ENCODE data around the gene TMEM61.
"Not testable (repeated sequence)": the region's sequence is repeated elsewhere in the genome, so short reads cannot be mapped to it uniquely, and the experiment has no call there.

The TMEM61 gene

DNA sequence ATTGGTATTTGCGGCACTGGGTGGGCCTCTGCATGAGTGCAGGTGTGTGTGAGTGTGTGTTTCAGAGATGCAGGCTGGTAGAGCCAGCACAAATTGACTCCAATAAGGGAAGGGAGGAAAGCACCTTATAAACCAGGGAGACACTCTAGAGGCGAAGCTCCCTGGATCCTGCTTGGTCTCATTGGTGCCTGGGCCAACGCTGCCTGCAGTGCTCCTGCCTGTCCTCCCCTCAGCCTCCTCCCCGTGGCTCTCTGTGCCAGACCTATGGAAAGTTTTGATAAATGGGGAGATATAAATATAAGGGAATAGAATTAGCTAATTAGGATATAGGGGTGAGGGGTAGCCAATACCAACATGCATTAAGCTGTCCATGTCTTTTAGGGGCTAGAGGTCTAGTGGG, 20.9 kb downstream of the TMEM61 start:
- DNase-seq (ENCODE audit: low spot score) = no peak

DNA sequence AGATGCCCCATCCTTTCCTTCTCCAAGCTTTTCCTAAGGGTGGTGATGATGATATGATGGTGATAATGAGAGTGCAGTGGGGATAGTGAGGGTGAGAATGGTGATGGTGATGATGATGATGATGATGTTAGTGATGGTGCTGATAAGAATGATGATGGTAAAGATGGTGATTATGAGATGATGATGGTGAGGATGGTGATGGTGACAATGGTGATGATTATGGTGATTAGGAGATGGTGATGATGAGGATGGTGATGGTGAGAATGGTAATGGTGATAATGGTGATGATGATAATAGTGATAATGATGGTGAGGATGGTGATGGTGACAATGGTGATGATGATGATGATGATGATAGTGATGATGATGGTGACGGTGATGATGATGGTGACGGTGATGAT, 22.3 kb downstream of the TMEM61 start:
- DNase-seq (ENCODE audit: low spot score) = no peak

DNA sequence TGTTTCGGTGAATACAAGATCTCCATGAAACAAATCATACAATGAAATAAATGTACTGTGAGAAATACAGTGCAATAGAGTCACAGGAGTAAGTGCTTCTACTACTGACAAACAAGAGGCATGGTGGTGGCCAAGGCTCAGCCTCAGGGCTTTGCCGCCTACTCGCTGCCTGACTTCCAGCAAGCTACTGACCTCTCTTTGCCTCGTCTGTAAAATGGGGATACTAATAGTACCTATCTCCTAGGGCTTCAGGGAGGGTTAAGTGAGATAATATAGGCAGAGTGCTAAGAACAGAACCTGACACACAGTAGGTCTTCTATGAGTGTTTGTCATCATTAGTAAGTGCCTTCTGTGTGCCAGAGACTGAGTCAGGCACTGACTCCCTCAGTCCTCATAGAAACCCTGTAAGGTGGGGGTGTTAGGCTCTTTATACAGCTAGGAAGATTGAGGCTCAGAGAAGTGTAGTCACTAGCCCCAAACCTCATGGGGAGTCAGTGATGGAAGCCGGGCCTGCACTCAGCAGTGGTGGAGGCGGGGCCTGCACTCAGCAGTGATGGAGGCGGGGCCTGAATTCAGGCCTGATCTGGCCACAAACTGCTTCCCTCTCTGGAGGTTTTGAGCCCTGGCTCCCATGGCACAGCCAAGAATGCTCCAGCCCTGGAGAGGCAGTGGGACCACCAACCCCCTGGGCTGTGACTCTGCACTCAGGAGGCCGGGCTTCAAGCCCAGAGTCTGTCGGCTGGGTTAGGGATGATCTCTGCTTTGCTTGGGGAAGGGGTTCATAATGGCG, 25.1 kb downstream of the TMEM61 start:
- no peak for DNase-seq (ENCODE audit: low spot score)

DNA sequence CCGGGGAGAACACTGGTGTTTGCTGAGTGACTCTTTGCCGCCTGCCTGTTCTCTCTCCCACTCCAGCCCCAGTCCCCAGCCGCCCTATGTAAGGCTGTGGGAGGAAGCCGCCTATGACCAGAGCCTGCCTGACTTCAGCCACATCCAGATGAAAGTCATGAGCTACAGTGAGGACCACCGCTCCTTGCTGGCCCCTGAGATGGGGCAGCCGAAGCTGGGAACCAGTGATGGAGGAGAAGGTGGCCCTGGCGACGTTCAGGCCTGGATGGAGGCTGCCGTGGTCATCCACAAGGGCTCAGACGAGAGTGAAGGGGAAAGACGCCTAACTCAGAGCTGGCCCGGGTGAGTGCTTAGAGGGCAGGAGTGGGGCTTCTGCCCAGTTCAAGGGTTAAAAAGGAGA, 26.5 kb downstream of the TMEM61 start:
- no peak for DNase-seq (ENCODE audit: low spot score)

DNA sequence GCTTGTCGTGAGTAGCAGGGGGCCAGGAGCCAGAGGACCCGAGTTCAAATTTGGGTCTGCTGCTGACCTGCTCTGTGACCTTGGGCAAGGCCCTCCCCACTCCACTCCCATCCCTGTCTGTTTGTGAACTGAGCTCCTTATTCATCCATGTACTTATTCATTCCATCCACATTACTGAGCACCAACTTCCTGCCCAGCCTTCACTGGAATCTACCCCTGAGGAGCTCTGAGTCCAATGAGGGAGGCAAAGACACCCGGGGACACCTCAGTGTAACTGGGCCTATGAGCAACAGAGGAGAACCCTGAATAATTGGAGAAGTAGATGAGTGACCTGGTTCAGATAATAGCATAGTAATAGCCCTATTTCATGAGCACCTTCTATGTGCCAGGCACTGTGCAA, 27.2 kb downstream of the TMEM61 start:
- no peak for DNase-seq (ENCODE audit: low spot score)

DNA sequence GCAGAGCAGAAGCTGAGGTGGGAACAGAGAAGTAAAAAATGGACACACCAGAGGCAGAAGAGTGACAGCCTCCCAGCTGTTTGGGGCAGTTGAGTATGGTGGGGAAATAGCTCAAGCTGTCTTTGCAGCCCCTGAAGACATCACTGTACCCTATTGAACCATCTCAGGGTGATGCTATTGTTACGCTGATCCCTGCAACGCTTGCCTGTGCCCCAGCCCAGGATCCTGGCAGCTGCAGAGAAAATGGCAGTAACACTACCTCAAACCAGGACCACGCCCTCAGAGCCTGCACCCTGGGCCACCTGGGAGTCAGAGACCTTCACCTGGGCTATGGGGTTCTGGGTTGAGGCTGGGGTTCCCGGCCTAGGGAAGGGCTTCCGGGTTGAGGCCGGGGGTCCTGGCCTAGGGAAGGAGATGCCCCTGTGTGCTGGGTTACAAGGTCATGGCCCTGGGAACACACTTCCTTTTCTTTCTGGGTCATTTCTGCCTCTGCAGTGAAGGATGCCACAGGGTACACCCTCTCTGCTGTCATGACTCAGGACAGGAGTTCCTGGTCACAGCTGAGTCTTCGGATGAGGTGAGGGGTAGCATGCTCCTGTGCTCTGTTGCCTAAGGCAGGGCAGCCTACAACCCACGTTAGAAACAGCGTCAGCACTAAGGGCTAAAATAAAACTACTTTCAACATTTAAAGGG, 29.9 kb downstream of the TMEM61 start:
- DNase-seq (ENCODE audit: low spot score) = no peak

DNA sequence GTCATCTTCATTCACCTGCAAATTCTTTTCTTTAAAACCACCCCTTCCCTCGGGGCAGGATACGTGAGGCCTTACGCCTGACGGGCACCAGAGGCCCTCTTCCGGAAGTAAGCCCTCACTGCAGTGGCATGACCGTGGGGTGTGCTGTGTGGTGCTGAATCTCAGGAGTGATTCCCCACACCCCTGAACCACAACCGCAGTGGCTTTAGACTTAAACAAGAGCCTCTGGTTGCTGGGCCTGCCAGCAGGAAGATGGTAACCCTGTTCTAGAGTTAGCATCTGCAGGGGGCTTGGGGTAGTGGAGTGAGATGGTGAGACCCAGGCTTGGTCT, 30.4 kb downstream of the TMEM61 start:
- DNase-seq (ENCODE audit: low spot score) = no peak

DNA sequence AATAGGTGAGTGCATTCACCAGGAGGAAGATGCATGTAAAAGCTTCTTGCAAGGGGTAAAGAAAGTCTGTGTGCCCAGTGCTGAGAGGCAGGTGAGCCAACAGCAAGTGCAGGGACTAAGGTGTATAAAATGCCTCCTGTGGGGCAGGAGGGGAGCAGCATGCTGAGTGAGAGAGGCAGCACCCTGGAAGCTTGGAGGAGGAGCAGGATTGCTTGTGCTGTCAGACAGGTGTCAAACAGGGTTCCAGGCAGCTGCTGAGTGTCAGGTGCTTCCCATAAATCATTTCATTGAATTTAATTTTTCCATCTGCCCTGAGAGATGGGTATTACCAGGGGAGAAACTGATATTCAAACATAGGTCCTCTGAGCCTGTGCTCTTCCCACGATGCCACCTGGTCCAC, 32.2 kb downstream of the TMEM61 start:
- no peak for DNase-seq (ENCODE audit: low spot score)

DNA sequence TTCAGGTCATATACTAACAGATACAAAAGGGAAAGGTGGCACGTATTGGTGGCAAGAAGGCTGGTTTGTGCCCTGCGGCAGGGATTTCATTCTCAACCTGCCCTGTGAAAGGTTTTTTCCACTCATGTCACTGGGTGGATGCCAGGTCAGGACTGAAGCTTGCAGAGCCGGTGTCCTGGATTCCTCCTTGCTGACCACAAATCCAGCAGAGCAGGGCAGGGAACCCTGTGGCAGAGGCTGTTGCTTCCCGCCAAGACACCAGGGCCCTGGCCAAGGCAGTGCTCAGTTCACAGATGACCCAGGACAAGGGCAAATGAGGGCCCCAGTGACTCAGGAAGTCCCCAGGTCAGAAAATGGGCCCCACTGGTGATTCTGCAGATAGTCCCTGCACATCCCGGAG, 34.7 kb downstream of the TMEM61 start:
- no peak for DNase-seq (ENCODE audit: low spot score)

DNA sequence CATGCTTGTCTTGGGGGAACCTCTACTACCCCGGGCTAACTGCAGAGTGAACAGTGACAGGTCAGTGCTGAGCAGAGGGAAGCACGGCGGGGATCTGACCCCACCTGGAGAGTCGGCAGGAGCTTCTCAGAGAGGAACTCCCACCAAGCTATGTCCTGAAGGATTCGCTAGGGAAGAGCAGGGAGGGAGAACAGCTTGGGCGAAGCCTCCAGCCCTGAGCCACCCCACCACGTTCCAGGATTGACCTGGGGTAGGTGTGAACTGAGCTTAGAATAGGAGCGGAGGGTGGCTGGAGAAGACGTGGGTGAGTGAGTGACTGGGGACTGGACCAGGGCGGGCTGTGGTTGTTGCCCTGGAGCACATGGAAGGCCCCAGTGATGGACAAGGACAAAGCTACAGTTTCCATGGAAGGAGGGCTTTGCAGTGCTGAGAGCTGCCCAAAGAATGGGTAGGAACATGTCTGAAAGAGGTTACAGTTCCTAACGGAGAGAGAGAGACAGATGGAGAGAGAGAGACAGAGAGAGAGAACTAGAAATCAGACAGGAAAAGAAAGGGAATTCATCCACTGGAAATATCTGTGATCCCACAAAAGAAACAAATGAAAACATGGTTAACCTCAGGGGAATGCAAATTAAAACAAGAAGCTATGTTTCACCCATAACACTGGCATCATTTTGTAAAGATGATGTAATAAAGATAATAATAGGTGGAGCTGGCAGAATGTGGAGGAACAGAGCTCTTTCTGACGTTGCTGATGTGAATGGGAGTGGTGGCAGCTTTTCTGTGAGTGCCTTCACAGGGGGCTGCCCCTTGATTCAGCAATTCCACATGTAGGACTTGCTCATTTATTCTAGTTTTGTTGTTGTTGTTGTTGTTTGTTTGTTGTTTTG, 35.5 kb downstream of the TMEM61 start:
- no peak for DNase-seq (ENCODE audit: low spot score)

DNA sequence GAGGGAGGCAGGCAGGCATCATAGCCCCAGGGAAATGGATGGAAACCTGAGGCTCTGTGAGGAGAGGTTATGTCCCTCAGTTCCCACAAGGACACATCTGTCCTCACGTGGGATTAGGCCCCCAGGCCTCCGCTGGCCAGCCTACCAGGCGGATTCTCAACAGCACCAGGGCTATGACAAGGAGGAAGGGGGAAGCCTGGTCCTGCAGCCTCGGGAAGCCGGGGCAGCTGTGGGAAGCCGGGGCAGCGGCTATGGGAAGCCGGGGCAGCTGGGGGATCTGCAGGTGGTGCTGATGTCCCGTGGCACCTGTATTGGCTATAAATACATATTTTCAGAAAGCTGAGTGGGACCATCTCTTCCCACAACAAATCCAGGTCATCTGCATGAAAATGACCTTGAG, 38.0 kb downstream of the TMEM61 start:
- no peak for DNase-seq (ENCODE audit: low spot score)

DNA sequence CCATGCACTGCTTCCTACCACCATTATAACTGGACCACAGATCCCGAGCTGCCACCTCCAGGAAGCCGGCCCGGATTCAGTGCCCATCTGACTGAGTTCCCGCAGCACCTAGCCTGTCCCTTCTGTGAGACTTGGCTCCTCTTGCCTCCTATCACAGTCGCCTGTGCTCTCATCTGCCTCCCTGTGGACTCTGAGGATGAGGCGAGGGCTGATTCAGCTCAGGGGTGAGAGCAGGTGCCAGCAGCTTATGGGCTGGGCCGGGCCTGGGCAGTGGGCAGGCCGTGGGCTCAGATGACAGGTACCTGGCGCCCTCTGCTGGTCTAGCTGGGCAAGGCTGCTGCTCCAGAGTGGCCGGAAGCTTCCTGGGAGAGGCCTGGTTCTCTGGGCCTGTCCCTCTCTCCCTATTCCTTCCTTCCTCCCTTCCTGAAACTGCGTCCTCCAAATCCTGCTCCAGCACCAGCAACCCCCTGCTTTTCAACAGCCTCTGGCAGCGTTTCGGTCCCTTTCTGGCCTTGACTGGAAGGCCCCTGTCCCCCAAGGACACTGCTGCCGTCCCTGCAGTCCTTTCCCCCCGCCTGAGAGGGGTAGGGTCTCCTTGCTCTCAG, 41.6 kb downstream of the TMEM61 start:
- peak; percentile 76 for DNase-seq (ENCODE audit: low spot score)

DNA sequence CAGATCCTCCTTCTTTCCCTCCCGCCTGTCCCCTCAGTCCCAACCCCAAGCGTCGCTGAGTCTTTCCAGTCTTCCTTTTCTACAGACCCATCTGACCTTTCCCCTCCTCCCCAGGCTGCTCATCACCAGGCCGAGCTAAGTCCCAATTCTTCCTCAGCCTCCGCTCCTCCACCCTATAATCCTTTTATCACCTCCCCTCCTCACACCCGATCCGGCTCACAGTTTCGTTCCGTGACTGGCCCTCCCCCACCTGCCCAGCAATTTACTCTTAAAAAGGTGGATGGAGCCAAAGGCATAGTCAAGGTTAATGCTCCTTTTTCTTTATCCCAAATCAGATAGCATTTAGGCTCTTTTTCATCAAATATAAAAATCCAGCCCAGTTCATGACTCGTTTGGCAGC, 43.7 kb downstream of the TMEM61 start:
- DNase-seq (ENCODE audit: low spot score) = not testable (repeated sequence)

DNA sequence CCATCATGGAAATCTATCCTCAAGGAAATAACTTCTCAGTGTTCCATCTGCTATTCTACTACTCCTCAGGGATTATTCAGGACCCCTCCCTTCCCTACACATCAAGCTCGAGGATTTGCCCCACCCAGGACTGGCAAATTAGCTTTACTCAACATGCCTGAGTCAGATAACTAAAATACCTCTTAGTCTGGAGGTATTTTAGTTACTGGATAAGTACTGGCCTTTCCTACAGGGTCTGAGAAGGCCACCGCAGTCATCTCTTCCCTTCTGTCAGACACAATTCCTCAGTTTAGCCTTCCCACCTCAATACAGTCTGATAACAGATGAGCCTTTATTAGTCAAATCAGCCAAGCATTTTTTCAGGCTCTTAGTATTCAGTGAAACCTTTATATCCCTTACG, 46.3 kb downstream of the TMEM61 start:
- not testable (repeated sequence) for DNase-seq (ENCODE audit: low spot score)

DNA sequence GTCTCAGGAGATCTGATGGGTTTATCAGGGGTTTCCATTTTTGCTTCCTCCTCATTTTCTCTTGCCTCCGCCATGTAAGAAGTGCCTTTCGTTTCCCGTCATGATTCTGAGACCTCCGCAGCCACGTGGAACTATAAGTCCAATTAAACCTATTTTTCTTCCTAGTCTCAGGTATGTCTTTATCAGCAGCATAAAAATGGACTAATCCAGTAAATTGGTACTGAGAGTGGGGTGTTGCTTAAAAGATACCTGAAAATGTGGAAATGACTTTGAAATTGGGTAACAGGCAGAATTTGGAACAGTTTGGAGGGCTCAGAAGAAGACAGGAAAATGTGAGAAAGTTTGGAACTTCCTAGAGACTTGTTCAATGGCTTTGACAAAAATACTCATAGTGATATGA, 50.7 kb downstream of the TMEM61 start:
- DNase-seq (ENCODE audit: low spot score) = not testable (repeated sequence)

DNA sequence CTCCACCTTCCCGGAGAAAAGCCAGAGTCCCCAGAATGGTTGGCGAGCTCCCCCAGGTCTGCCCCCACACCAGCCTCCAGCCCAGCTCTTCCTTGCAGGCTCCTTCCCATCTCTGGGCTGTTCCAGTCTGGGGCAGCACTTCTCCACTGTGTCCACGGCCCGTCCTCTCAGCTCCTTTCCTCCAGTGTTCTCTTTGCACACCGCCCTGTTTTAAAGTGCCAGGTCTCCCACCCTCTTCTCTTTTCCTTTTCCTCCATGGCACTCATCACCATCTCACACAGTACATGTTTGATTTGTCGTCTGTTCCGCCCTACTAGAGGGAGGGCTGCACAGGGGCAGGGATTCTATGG, 52.8 kb downstream of the TMEM61 start:
- DNase-seq (ENCODE audit: low spot score) = no peak

DNA sequence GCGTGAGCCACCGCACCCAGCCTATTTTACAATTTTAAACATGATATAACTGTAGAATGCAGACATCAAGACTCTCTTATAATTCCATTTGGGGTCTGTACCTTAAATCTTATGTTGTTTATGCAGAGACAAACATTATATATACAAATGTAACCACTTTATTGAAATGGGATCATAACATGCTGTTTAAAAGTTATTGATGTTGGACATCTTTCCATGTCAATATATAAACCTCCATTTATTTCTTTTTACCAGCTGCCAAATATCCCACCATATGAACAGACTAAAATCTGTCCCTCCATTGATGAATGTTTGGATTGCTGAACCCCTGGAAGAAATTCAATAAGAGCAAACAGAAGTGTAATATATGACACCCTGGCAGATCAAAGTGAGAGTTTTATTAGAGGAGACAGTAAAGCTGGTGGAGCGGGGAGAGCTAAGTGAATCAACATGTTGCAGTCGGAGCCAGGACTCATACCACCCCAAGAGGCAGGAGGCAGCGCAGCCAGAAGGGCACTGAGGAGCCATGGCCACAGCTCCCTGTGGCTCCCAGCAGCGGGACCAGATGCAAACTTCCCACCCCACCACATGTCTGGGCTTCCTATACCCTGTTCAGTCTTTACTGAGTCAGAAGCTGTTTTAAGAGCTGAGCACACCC, 54.2 kb downstream of the TMEM61 start:
- DNase-seq (ENCODE audit: low spot score) = no peak

DNA sequence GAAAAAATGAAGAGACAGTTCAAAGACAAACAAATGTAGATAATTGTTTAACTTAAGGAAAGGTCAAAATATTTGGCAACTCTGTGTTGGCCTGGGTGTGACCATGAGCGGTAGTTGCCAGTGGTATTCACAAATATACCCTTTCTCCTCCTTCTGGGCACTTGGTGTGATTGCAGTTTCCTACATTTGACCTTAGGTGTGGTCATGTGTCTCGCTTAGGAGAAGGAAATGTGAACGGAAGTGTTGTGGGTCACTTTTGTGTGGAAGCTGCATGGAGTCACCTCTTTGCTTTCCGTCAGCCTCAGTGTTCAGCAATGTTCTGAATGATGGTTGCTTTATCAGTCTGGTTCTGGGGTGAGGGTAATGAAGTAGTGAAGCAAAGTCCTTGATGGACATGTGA, 55.5 kb downstream of the TMEM61 start:
- DNase-seq (ENCODE audit: low spot score) = no peak

DNA sequence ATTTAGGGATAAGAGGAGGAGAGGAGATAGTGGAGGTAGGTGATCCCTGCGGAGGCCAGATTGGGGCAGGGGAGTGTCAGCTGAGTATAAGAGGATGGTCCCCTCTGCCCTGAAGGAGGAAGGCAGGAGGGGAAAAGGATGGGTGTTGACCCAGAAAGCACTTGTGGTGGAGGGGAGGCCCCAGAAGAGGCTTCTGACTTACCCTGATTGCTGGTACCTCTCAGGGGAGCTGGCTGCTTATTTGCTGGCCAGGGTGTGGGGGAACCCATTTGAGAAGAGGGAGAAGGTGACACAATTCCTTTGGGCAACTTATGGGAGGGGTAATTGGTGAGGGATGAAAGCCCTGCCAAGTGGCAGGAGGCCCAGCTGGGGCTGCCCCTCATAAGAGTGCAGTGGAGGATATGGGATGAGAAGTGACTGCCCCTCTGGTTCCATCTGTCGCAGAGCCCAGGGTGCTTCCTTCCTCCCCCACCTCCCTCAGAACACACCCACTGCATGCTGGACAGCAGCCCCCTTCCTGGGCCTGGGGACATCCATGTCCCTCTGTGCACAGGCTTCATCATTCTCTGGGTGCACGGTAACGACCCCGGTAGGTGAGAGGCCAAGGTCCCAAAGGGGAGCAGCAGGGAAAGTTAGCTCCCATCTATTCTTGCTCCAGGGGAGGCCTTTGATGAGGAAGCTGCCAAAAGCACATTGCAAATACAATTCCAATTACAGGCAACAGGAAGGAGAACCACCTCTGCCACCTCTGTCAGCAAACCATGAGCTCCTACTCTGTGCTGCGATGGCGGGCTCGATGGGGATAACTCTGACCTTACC, 57.5 kb downstream of the TMEM61 start:
- DNase-seq (ENCODE audit: low spot score) = no peak

DNA sequence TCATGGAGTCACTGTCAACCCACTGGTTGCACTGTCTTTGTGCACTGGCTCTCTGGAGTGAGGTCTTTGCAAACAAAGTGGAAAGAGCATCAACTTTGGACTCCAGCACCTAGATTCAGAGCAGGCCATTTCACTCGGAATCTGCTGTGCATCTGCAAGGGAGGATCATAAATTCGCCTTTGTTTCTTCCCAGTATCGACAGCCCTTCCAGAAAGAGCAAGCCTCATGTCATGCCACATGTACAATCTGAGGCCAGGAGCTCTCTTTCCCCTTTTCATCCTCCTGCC, 58.1 kb downstream of the TMEM61 start:
- DNase-seq (ENCODE audit: low spot score) = no peak

DNA sequence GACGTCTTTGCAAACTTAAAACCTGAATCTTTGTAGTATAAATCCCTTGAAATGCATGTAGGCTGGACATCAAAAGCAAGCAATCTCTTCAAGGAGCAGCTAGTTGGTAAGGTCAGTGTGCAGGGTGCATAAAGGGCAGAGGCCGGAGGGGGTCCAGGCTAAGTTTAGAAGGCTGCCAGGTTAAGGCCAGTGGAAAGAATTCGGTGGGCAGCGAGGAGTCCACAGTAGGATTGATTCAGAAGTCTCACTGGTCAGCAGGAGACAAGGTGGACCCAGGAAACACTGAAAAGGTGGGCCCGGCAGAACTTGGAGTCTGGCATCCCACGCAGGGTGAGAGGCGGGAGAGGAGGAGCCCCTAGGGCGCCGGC, 58.5 kb downstream of the TMEM61 start:
- no peak for DNase-seq (ENCODE audit: low spot score)

Data from germinal center (tissue), 1 donor.